HepG2 (cell line): ENCODE results near the gene IGIP. TPM values are rescaled to one million over a fixed set of nuclear protein-coding genes. Genes with fewer than 3 reads are reported as not detected.

Experiments used
- CBX2 ChIP-seq, 2 experiments: fragments of 200-600 bp in 1 of 2; sonication (generic); formaldehyde crosslinking in 1 of 2; IDR thresholded peaks; 2 replicates each; pipeline versions ENCODE4 v1.7.0 to v1.8.1; 2018 to 2022; ENCODE audit warnings: low read depth in 2 of 2, low read length in 1 of 2, mild to moderate bottlenecking in 1 of 2, missing genetic modification reagents in 1 of 2
- HDAC6 ChIP-seq: fragments of 200-600 bp; sonication (generic); IDR thresholded peaks from 2 replicates; pipeline ENCODE4 v1.7.0; 2017; ENCODE audit warnings: mild to moderate bottlenecking, antibody characterized with exemption, low read length, low read depth
- NFE2L2 ChIP-seq: fragments of 150-350 bp; IDR thresholded peaks from 2 replicates; pipeline ENCODE4 v1.6.1; 2014; ENCODE audit warnings: low read length
- SATB2 ChIP-seq: sonication (generic); formaldehyde crosslinking; IDR thresholded peaks from 2 replicates; pipeline ENCODE4 v1.5.0; 2020; ENCODE audit warnings: missing genetic modification reagents
- SIN3B ChIP-seq: fragments of 150-350 bp; IDR thresholded peaks from 2 replicates; pipeline ENCODE4 v1.6.1; 2014; ENCODE audit warnings: low read length
- SP4 ChIP-seq: sonication (generic); formaldehyde crosslinking; IDR thresholded peaks from 2 replicates; pipeline ENCODE4 v1.8.1; 2023; ENCODE audit warnings: mild to moderate bottlenecking, missing genetic modification reagents
- TP53 ChIP-seq: sonication (generic); formaldehyde crosslinking; conservative IDR thresholded peaks from 2 replicates; pipeline ENCODE4 v1.4.0; 2020; ENCODE audit warnings: missing genetic modification reagents
- YY1 ChIP-seq: IDR thresholded peaks from 2 replicates; pipeline ENCODE4 v1.6.1; 2011; ENCODE audit warnings: low read length, low read depth, moderate library complexity, mild to moderate bottlenecking; ENCODE audit not compliant: insufficient read depth, insufficient replicate concordance
- ZFP36L1 ChIP-seq: sonication (generic); formaldehyde crosslinking; IDR thresholded peaks from 2 replicates; pipeline ENCODE4 v1.8.0; 2022; ENCODE audit warnings: mild to moderate bottlenecking, missing genetic modification reagents, moderate library complexity
- ZFP90 ChIP-seq: sonication (generic); formaldehyde crosslinking; IDR thresholded peaks from 2 replicates; pipeline ENCODE4 v1.8.0; 2022; ENCODE audit warnings: missing genetic modification reagents, mild to moderate bottlenecking, inconsistent platforms, borderline replicate concordance
- ZNF333 ChIP-seq: sonication (generic); formaldehyde crosslinking; IDR thresholded peaks from 2 replicates; pipeline ENCODE4 v1.4.0; 2020; ENCODE audit warnings: mild to moderate bottlenecking, missing genetic modification reagents, borderline replicate concordance
- ZNF337 ChIP-seq: sonication (generic); formaldehyde crosslinking; IDR thresholded peaks from 2 replicates; pipeline ENCODE4 v1.5.1; 2020; ENCODE audit warnings: missing genetic modification reagents, low read depth, mild to moderate bottlenecking, borderline replicate concordance
- ZNF343 ChIP-seq: sonication (generic); formaldehyde crosslinking; IDR thresholded peaks from 2 replicates; pipeline ENCODE4 v1.4.0; 2020; ENCODE audit warnings: mild to moderate bottlenecking, missing genetic modification reagents
- ZNF367 ChIP-seq: sonication (generic); formaldehyde crosslinking; IDR thresholded peaks from 2 replicates; pipeline ENCODE4 v1.4.0; 2020; ENCODE audit warnings: missing genetic modification reagents, borderline replicate concordance
- polyA plus RNA-seq, 8 experiments: library from polyadenylated mRNA; depleted of rRNA in 3 of 8; stranded (reverse) in 7 of 8; unstranded in 1 of 8; fragments of >200 nt; fragmentation: Illumina TruSeq in 4 of 8; extraction: Trizol in 4 of 8; gene quantifications; 2 replicates each; pipeline versions ENCODE4 v1.2.1 to v1.2.3, GENCODE V29; 2011 to 2016; ENCODE audit warnings: low read depth in 4 of 8, missing spikeins in 1 of 8, mixed read lengths in 1 of 8; ENCODE audit not compliant: insufficient read depth in 1 of 8
- total RNA-seq, 5 experiments: library from RNA; depleted of rRNA; stranded (reverse); fragments of >200 nt; fragmentation: Illumina TruSeq; extraction: Trizol; gene quantifications; 2 replicates each; pipeline ENCODE4 v1.2.3, GENCODE V29; 2016; ENCODE audit warnings: low read depth in 1 of 5
- TF ChIP-seq, protein P1 (sequence below): sonication (generic); formaldehyde crosslinking; IDR thresholded peaks from 2 replicates; pipeline ENCODE4 v1.8.1; 2022; ENCODE audit warnings: mild to moderate bottlenecking, missing genetic modification reagents
- TF ChIP-seq, protein P2 (sequence below): sonication (generic); formaldehyde crosslinking; IDR thresholded peaks from one replicate; pipeline ENCODE4 v1.5.1; 2020; ENCODE audit warnings: mild to moderate bottlenecking, missing genetic modification reagents; ENCODE audit errors: not compliant biosample characterization
- TF ChIP-seq, protein P3 (sequence below): sonication (generic); formaldehyde crosslinking; IDR thresholded peaks from 2 replicates; pipeline ENCODE4 v1.8.0; 2022; ENCODE audit warnings: low read depth, missing genetic modification reagents

IGIP gene
- total and polyA plus RNA-seq, 2 of the 13 experiments (the other 11 are each of a cell fraction or from before 2014, with no cell fraction given), result 1.7 to 2.1 TPM

DNA sequence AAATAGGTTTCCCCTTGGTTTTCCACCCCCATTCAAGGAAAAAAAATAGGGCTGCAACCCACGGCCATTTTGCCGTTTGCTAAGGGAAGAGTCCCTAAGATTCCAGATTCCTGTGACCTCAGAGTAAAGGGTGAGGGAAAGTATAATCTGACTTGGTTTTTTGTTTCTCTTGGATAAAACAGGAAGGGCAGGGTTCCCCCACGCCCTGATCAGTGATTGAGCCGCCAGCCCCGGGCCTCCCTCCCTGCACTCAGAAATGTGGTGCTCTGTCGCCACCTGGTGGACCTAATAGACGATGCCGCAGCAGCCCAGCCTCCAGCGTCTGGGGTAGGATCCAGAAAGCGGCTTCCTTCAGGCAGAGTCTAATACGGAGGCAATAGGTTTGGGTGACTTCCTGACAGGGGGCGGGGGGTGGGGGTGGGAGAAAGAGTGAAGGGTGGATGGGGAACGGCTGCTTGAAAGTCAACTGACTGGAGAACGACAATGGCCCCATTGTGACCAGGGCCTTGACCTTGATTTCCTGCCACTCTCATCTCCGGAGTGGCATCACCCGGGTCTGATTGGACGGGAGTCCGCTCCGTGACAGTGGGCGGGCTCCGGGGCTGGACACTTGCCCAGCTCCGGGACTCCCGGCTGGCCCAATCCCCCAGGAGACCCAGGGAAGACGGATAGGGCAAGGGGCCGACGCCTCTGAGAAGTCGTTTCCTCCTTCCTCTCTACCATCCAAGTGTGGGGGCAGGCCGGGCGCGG, 31.5 kb downstream of the IGIP start (continued):
- TF ChIP-seq ZNF367 (CRISPR knock-in tag) (no peak), ZNF343 (CRISPR knock-in tag) (no peak), HDAC6 (no peak), ZFP36L1 (no peak), SP4 (peak; percentile 63; the same call in 1 of the 2 replicates), ZNF333 (CRISPR knock-in tag) (no peak), ZNF337 (CRISPR knock-in tag) (no peak), CBX2 (IDR thresholded peaks at IDR 0.05; ENCODE audit: low read depth, low read length) (no peak), CBX2 (CRISPR knock-in tag; IDR thresholded peaks at IDR 0.05; ENCODE audit: low read depth) (no peak), YY1 (peak; percentile 36), SATB2 (CRISPR knock-in tag) (no peak), TP53 (CRISPR knock-in tag) (no peak), SIN3B (no peak), NFE2L2 (no peak), ZFP90 (CRISPR knock-in tag) (no peak)
- TF ChIP-seq, protein P1, sequence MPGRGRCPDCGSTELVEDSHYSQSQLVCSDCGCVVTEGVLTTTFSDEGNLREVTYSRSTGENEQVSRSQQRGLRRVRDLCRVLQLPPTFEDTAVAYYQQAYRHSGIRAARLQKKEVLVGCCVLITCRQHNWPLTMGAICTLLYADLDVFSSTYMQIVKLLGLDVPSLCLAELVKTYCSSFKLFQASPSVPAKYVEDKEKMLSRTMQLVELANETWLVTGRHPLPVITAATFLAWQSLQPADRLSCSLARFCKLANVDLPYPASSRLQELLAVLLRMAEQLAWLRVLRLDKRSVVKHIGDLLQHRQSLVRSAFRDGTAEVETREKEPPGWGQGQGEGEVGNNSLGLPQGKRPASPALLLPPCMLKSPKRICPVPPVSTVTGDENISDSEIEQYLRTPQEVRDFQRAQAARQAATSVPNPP (CRISPR knock-in tag), result no peak
- TF ChIP-seq, protein P2, sequence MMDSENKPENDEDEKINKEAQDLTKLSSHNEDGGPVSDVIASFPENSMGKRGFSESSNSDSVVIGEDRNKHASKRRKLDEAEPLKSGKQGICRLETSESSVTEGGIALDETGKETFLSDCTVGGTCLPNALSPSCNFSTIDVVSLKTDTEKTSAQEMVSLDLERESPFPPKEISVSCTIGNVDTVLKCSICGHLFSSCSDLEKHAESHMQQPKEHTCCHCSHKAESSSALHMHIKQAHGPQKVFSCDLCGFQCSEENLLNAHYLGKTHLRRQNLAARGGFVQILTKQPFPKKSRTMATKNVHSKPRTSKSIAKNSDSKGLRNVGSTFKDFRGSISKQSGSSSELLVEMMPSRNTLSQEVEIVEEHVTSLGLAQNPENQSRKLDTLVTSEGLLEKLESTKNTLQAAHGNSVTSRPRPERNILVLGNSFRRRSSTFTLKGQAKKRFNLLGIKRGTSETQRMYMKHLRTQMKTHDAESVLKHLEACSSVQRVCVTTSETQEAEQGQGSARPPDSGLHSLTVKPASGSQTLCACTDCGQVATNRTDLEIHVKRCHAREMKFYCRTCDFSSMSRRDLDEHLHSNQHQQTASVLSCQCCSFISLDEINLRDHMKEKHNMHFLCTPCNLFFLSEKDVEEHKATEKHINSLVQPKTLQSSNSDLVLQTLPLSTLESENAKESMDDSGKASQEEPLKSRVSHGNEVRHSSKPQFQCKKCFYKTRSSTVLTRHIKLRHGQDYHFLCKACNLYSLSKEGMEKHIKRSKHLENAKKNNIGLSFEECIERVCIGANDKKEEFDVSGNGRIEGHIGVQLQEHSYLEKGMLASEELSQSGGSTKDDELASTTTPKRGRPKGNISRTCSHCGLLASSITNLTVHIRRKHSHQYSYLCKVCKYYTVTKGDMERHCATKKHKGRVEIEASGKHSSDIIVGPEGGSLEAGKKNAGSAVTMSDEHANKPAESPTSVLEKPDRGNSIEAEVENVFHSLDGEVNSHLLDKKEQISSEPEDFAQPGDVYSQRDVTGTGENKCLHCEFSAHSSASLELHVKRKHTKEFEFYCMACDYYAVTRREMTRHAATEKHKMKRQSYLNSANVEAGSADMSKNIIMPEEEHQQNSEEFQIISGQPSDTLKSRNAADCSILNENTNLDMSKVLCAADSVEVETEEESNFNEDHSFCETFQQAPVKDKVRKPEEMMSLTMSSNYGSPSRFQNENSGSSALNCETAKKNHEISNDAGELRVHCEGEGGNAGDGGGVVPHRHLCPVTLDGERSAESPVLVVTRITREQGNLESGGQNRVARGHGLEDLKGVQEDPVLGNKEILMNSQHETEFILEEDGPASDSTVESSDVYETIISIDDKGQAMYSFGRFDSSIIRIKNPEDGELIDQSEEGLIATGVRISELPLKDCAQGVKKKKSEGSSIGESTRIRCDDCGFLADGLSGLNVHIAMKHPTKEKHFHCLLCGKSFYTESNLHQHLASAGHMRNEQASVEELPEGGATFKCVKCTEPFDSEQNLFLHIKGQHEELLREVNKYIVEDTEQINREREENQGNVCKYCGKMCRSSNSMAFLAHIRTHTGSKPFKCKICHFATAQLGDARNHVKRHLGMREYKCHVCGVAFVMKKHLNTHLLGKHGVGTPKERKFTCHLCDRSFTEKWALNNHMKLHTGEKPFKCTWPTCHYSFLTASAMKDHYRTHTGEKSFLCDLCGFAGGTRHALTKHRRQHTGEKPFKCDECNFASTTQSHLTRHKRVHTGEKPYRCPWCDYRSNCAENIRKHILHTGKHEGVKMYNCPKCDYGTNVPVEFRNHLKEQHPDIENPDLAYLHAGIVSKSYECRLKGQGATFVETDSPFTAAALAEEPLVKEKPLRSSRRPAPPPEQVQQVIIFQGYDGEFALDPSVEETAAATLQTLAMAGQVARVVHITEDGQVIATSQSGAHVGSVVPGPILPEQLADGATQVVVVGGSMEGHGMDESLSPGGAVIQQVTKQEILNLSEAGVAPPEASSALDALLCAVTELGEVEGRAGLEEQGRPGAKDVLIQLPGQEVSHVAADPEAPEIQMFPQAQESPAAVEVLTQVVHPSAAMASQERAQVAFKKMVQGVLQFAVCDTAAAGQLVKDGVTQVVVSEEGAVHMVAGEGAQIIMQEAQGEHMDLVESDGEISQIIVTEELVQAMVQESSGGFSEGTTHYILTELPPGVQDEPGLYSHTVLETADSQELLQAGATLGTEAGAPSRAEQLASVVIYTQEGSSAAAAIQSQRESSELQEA (CRISPR knock-in tag), result no peak
- TF ChIP-seq, protein P3, sequence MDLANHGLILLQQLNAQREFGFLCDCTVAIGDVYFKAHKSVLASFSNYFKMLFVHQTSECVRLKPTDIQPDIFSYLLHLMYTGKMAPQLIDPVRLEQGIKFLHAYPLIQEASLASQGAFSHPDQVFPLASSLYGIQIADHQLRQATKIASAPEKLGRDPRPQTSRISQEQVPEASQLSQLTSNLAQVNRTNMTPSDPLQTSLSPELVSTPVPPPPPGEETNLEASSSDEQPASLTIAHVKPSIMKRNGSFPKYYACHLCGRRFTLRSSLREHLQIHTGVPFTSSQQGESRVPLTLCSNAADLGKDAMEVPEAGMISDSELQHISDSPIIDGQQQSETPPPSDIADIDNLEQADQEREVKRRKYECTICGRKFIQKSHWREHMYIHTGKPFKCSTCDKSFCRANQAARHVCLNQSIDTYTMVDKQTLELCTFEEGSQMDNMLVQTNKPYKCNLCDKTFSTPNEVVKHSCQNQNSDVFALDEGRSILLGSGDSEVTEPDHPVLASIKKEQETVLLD (CRISPR knock-in tag), result no peak
